ENCODE measurements around the gene GNB1L.
A peak's percentile ranks its signal among the peaks of the same experiment; 100 is the strongest.

GNB1L gene

GRCh38 chr22:19807161-19807913, 47.3 kb downstream of the GNB1L start:
- DNase-seq: no peak

GRCh38 chr22:19806213-19807160, 48.2 kb downstream of the GNB1L start:
- no peak for DNase-seq

- DNase-seq: no peak
Measured at GRCh38 chr22:19805821-19806212, 48.9 kb downstream of the GNB1L start.

DNA sequence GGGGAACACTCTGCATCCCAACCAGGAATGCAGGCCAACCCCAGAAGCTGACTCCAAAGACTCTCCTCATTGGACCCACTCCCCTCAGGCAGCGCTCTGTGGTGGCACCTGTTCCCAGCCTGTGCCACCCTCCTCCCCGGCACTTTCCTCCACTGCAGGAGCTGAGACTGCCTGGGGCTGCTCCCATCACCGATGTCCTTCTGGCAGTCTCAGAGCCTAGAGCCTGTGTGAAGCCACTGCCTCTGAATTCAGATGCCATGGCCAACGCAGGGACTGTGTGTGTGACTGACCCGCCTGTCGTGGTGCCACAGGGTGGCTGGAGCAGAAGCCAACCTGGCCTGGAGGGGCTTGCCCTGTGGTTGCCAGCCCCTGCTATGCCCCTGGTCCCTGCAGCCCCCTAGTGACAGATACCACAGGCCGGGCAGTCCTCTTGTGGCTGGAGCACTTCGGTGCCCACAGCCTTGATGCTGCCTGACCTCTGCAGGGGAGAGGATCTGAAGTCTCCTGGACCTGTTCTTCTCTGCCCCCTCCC, 50.9 kb downstream of the GNB1L start:
- DNase-seq: no peak

DNA sequence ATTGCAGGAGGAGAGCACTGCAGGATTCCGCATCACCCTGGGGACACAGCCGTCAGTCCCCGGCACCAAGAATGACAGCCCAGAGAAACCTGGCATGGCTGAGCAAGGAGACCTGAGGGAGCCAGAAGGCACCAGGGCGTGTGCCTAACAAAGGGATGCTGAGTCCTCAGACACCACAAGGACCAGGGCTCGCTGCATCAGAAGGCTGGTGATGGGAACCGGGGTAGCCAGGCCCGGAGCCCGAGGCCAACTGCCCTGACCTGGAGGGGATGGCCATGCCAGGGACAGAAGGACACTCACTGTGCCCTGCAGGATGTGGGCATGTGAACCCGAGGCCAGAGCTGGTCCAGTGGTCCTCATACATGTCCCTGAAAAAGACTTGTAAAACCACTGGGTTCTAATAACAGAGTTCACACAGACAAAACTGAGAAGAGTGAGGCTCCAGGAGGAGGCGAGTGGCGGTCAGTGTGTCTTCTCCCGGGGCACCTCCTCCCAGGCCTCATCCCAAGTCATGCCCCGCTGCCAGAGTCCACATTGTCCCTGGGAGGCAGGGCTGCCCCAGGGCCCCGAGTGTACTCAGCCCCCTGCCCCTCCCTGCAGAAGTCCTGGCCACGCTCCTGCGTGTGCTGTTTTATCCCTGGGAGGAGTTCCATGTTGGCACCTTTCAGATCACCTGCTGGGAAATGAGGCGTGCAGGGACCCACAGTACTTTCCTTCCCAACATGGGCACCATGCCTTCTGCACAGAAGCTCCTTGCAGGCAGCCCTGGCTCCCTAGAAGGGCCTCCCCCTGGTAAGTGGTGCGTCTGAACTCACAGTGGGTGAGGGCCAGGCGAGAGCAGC, 51.6 kb downstream of the GNB1L start:
- no peak for DNase-seq

- no peak for DNase-seq
Measured at GRCh38 chr22:19802001-19802893, 52.4 kb downstream of the GNB1L start.

DNA sequence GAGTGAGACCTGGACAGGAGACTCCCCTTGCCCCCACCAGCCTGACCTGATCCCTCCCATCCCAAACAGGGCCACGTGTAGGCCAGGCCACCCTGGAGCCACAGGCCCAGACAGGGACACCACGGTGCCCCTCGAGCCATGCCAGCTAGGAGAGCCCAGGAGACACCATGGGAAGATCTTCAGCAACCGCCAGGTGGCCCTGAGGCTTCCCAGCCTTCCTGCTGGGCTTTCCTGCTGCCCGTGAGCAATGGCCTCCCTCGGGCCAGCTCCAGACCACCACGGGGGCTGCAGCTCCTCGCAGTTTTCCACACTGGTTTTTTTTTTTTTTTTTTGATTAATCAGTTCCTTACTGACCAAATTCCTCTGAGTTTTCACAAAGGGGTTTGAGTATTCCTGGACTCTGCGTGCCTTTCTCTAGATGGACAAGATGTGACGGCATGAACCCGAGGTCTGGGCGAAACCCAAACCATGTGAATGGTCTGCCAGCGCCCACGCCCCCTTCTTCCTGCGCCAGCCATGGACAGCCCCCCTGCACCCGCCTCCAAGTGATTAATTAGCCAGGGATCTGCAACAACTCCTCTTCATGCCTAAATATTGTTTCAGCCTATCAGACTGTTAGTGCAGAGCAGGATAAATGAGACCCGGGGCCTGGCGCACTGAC, 53.2 kb downstream of the GNB1L start:
- DNase-seq: no peak

DNA sequence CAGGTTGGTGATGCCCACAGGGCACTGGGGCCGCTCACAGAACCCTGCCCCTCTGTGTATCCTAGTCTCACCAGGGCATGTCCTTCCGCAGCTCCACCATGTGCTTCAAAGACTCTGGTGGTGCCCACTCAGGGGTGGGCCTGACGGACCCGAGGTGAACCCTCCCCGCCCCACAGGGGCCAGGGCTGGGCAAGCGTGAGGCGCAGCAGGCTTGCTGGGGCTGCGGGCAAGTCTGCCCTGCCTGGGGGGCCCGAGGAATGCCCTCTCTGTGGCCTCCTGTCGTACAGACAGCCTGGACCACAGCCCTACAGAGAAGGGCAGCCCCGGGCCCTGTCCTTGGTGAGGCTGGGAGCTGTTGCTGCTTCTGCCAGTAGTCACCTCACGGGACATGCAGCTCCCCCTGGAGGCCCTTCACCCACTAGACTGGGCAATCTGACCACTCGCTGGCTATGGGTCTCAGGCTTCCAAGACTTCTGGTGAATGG, 53.9 kb downstream of the GNB1L start:
- no peak for DNase-seq

GRCh38 chr22:19800306-19800705, 54.4 kb downstream of the GNB1L start:
- no peak for DNase-seq

- DNase-seq: peak; percentile 71
Measured at GRCh38 chr22:19799322-19800190, 55.1 kb downstream of the GNB1L start.

DNA sequence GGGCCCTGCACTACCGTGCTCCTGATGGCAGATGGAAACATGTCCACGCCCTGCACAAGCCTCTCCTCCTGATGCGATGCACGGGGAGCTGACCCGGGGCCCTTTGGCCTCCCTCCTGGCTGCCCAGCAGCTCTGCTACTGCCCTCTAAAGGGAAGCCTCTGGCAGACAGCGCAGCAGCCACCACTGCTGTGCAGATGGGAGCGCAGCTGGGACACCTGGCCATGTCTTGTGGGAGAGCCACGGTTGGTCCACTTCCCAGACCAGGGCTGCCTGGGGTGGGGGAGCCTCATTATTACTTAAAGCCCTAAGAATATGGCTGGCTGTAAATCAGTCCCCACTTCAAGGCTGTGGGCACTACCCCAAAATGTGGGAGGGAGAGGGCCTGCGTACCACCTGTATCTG, 55.8 kb downstream of the GNB1L start:
- no peak for DNase-seq

GRCh38 chr22:19798003-19798665, 56.5 kb downstream of the GNB1L start:
- no peak for DNase-seq

- no peak for DNase-seq
Measured at GRCh38 chr22:19797086-19798002, 57.3 kb downstream of the GNB1L start.

- no peak for DNase-seq
Measured at GRCh38 chr22:19796160-19796559, 58.5 kb downstream of the GNB1L start.

- no peak for DNase-seq
Measured at GRCh38 chr22:19795617-19796008, 59.1 kb downstream of the GNB1L start.

GRCh38 chr22:19793661-19794310, 60.9 kb downstream of the GNB1L start:
- no peak for DNase-seq

- DNase-seq: no peak
Measured at GRCh38 chr22:19793161-19793560, 61.5 kb downstream of the GNB1L start.

Measured in HCEC 1CT (cell line).